K562 (cell line): ENCODE results near the gene KRTAP4-16. TPM values are rescaled to one million over a fixed set of nuclear protein-coding genes. Genes with fewer than 3 reads are reported as not detected.
A peak's percentile ranks its signal among the peaks of the same experiment; 100 is the strongest.

Experiments
- ATAC-seq: fragments of 200-7000 bp; cut with Tn5 transposase; 3 replicates; pipeline ENCODE4 v1.9.1; 2020; ENCODE audit warnings: moderate library complexity
- BruUV-seq: library from RNA; stranded (reverse); fragments of 400-500 nt; replicated peaks from 2 replicates; lab custom pipeline; 2021; lab: Mats Ljungman, UMichigan
- CTCF ChIA-PET: fragments of 300-600 bp; formaldehyde crosslinking; extraction: SDS; loops from one replicate; lab custom pipeline; 2021; ENCODE audit warnings: low intra/inter-chr PET ratio; lab: Yijun Ruan, JAX
- POLR2A ChIA-PET: fragments of 300-600, 350-650 bp; sonication (Branson Sonifier 250); formaldehyde crosslinking; extraction: SDS; loops from one replicate; lab custom pipeline; 2021; ENCODE audit warnings: antibody characterized with exemption, inconsistent platforms; lab: Yijun Ruan, JAX
- DNase-seq, 4 experiments: peaks; one replicate each; pipeline versions ENCODE4 v3.0.0 to v3.0.0-alpha.2; 2011 to 2018; ENCODE audit warnings: low spot score in 3 of 4, mixed read lengths in 3 of 4; ENCODE audit errors: extremely low read depth in 1 of 4
- FAIRE-seq: peaks from 2 replicates; lab custom pipeline; 2011; peaks lifted over from hg19 to GRCh38; lab: Jason Lieb, UNC
- H2AFZ ChIP-seq: 2 replicates; pipeline ENCODE4 v1.6.0; 2011; ENCODE audit warnings: low read depth, low read length, control low read depth, inconsistent platforms
- H3K27ac ChIP-seq: fragments of 200-600 bp; 3 replicates; pipeline ENCODE4 v1.8.0; 2011; ENCODE audit warnings: low read depth, mild to moderate bottlenecking, control low read depth, inconsistent platforms, low read length, moderate library complexity, mixed read lengths; ENCODE audit errors: extremely low read depth
- H3K27me3 ChIP-seq, 2 experiments: fragments of 300-600 bp in 1 of 2; 2 replicates in 1 of 2; 3 replicates in 1 of 2; pipeline versions ENCODE4 v1.6.0 to v1.8.0; 2011; ENCODE audit warnings: inconsistent platforms in 2 of 2, low read length in 2 of 2, mild to moderate bottlenecking in 1 of 2, mixed read lengths in 1 of 2, moderate library complexity in 1 of 2; ENCODE audit not compliant: control insufficient read depth in 2 of 2, insufficient read depth in 2 of 2
- H3K36me3 ChIP-seq: fragments of 300-600 bp; 3 replicates; pipeline ENCODE4 v1.8.0; 2011; ENCODE audit warnings: mild to moderate bottlenecking, low read length, inconsistent platforms; ENCODE audit not compliant: control insufficient read depth, insufficient read depth
- H3K4me1 ChIP-seq, 2 experiments: fragments of 200-600 bp in 1 of 2; replicated peaks in 1 of 2; 2 replicates in 1 of 2; 3 replicates in 1 of 2; pipeline versions ENCODE4 v1.5.1 to v1.8.0; 2011; ENCODE audit warnings: inconsistent platforms in 2 of 2, low read length in 2 of 2, mild to moderate bottlenecking in 1 of 2, mixed read lengths in 1 of 2, moderate library complexity in 1 of 2; ENCODE audit not compliant: control insufficient read depth in 2 of 2, insufficient read depth in 2 of 2
- H3K4me2 ChIP-seq: 2 replicates; pipeline ENCODE4 v1.6.1; 2011; ENCODE audit warnings: low read length, control low read depth, inconsistent platforms, mixed read lengths; ENCODE audit not compliant: insufficient read depth
- H3K4me3 ChIP-seq: fragments of 200-600 bp; sonication (generic), shearing (Covaris generic); 2 replicates; pipeline ENCODE4 v1.5.1; 2016; ENCODE audit warnings: control low read depth, inconsistent platforms
- H3K79me2 ChIP-seq: fragments of 200-600 bp; 3 replicates; pipeline ENCODE4 v1.8.0; 2011; ENCODE audit warnings: low read length, inconsistent platforms; ENCODE audit not compliant: control insufficient read depth, insufficient read depth
- H3K9ac ChIP-seq, 2 experiments: 2 replicates each; pipeline versions ENCODE4 v1.6.0 to v1.6.1; 2011; ENCODE audit warnings: low read depth in 2 of 2, low read length in 2 of 2, control low read depth in 1 of 2, inconsistent platforms in 1 of 2, mild to moderate bottlenecking in 1 of 2, mixed read lengths in 1 of 2; ENCODE audit not compliant: insufficient read depth in 1 of 2
- H3K9me1 ChIP-seq: one replicate; pipeline ENCODE4 v1.6.0; 2011; ENCODE audit warnings: inconsistent platforms, mild to moderate bottlenecking, low read length, moderate library complexity; ENCODE audit not compliant: control insufficient read depth, insufficient read depth
- H3K9me3 ChIP-seq: replicated peaks from 2 replicates; pipeline ENCODE4 v1.5.1; 2011; ENCODE audit warnings: low read depth, low read length, inconsistent platforms; ENCODE audit not compliant: control insufficient read depth, insufficient read depth
- H4K20me1 ChIP-seq: replicated peaks from 2 replicates; pipeline ENCODE4 v1.6.1; 2011; ENCODE audit warnings: low read length, inconsistent platforms, mixed read lengths; ENCODE audit not compliant: control insufficient read depth, insufficient read depth
- DACH1 ChIP-seq: fragments of 450-650 bp; IDR thresholded peaks from 2 replicates; pipeline ENCODE4 v1.6.1; 2018; ENCODE audit not compliant: partially characterized antibody
- E2F6 ChIP-seq, 2 experiments: IDR thresholded peaks; 2 replicates each; pipeline ENCODE4 v1.6.1; 2011; ENCODE audit warnings: borderline replicate concordance in 1 of 2, control low read depth in 1 of 2, low read depth in 1 of 2, low read length in 1 of 2, mild to moderate bottlenecking in 1 of 2, mixed read lengths in 1 of 2, moderate library complexity in 1 of 2; ENCODE audit not compliant: insufficient read depth in 1 of 2, insufficient read length in 1 of 2, poor library complexity in 1 of 2, severe bottlenecking in 1 of 2; ENCODE audit errors: extremely low read depth in 1 of 2
- ETV1 ChIP-seq: fragments of 450-650 bp; conservative IDR thresholded peaks from 2 replicates; pipeline ENCODE4 v1.6.1; 2016; ENCODE audit warnings: missing genetic modification characterization, control low read depth, low read depth, missing compliant biosample characterization
- GABPA ChIP-seq: fragments of 200-800 bp; sonication (Bioruptor generic); conservative IDR thresholded peaks from 2 replicates; pipeline ENCODE4 v1.6.1; 2016; ENCODE audit warnings: low read depth, missing genetic modification characterization, missing compliant biosample characterization
- MTA1 ChIP-seq: fragments of 450-650 bp; IDR thresholded peaks from 2 replicates; pipeline ENCODE4 v1.6.1; 2017; ENCODE audit warnings: borderline replicate concordance
- ZNF121 ChIP-seq: sonication (generic); formaldehyde crosslinking; conservative IDR thresholded peaks from 2 replicates; pipeline ENCODE4 v1.8.0; 2022; ENCODE audit warnings: missing genetic modification reagents
- ZNF589 ChIP-seq: fragments of 200-800 bp; sonication (Bioruptor generic); IDR thresholded peaks from 2 replicates; pipeline ENCODE4 v1.6.1; 2016; ENCODE audit warnings: low read depth, missing genetic modification characterization, missing compliant biosample characterization
- WGBS: fragments of 100-300 bp; shearing (Covaris generic); methylation state at CpG from one replicate; pipeline ENCODE4 v1.1.6; 2016; ENCODE audit warnings: low coverage, mixed read lengths; ENCODE audit not compliant: insufficient coverage; ENCODE audit errors: missing lambda C conversion rate; 5-methylcytosine and 5-hydroxymethylcytosine counted together
- in situ Hi-C: fragments of 300-500 bp; cut with MboI; formaldehyde crosslinking; loops from 4 replicates; pipeline ENCODE4 v1.15.0; 2018; ENCODE audit warnings: inconsistent platforms, mixed read lengths
- intact Hi-C: fragments of 100-400 bp; cut with micrococcal nuclease; formaldehyde crosslinking; loops from 2 replicates; pipeline ENCODE4 v1.14.2; 2022
- polyA plus RNA-seq, 8 experiments: library from polyadenylated mRNA; depleted of rRNA in 4 of 8; stranded (reverse) in 5 of 8; unstranded in 3 of 8; fragments of >200 nt; fragmentation: Nextera tagmentation in 2 of 8; fragmentation: Illumina TruSeq in 1 of 8; extraction: Ambion mirVana in 2 of 8; extraction: Trizol in 1 of 8; gene quantifications; 2 replicates each; pipeline versions ENCODE4 v1.2.1 to v1.2.3, GENCODE V29; 2011 to 2014; ENCODE audit warnings: inconsistent platforms in 1 of 8, missing spikeins in 1 of 8
- total RNA-seq, 7 experiments: library from RNA; depleted of rRNA in 6 of 7; stranded (reverse); fragments of >200 nt in 6 of 7; fragmentation: Illumina TruSeq in 2 of 7; extraction: Trizol in 2 of 7; gene quantifications; 2 replicates each; pipeline versions ENCODE4 v1.2.1 to v1.2.3, GENCODE V29; 2011 to 2021; ENCODE audit warnings: low replicate concordance in 1 of 7
- TF ChIP-seq, protein P1 (sequence below): fragments of 250-450 bp; sonication (Bioruptor Pico); IDR thresholded peaks from 2 replicates; pipeline ENCODE4 v1.5.0; 2021

KRTAP4-16 gene
- total and polyA plus RNA-seq, 9 of the 15 experiments (the other 6 are each of a cell fraction or from before 2014, with no cell fraction given) = not detected

DNA sequence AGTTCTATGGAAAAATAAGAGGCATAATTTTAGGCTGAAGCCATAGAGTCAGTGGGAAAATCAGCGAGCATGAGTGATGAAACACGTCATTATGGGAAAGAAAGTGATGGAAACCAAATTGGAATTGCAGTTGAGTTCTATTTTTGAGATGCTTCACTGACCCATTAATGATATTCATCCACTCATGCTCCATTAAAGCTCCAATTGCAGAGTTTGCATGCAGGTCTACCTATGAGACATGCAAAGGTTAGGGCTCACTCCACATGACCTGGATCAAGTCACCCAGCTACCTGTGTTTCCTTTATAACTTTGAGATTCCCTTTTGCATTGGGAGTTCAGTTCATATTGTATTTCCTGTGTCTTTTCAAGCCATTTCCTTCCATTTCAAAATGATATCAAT is 28.3 kb downstream of the KRTAP4-16 start (continued):
- TF ChIP-seq E2F6 (IDR thresholded peaks at IDR 0.05; ENCODE audit: borderline replicate concordance in 1 of 2, extremely low read depth in 1 of 2, insufficient read depth in 1 of 2, insufficient read length in 1 of 2, low read depth in 1 of 2, low read length in 1 of 2, poor library complexity in 1 of 2, severe bottlenecking in 1 of 2) (no peak), ZNF589 (no peak), ZNF121 (CRISPR knock-in tag) (no peak), DACH1 (no peak), MTA1 (no peak)

GRCh38 chr17:41071606-41072360 is 30.2 kb downstream of the KRTAP4-16 start:
- WGBS = 5% methylated on average over 5 of the region's 5 CpGs
- intact Hi-C loops = no loop called here
- DNase-seq = no peak
- TF ChIP-seq, protein P1, sequence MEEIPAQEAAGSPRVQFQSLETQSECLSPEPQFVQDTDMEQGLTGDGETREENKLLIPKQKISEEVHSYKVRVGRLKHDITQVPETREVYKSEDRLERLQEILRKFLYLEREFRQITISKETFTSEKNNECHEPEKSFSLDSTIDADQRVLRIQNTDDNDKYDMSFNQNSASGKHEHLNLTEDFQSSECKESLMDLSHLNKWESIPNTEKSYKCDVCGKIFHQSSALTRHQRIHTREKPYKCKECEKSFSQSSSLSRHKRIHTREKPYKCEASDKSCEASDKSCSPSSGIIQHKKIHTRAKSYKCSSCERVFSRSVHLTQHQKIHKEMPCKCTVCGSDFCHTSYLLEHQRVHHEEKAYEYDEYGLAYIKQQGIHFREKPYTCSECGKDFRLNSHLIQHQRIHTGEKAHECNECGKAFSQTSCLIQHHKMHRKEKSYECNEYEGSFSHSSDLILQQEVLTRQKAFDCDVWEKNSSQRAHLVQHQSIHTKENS = no peak
- TF ChIP-seq GABPA (peak; percentile 58), ETV1 (tag) (peak; percentile 40; the same call in 1 of the 2 replicates)
- TF ChIP-seq, all 486 proteins: peak for 2
- Histone ChIP-seq H2AFZ (no peak overlapping the region), H3K4me3 (no peak overlapping the region), H3K27me3 (no peaks in the 10 kb centered on the region; a peak in 1 of 5 replicates), H3K4me1 (peaks cover 0 to under 1% of the 10 kb centered on the region in 2 experiments; a peak in 1 of 5 replicates), H3K27ac (no peak overlapping the region), H3K9ac (no peak overlapping the region), H3K79me2 (no peaks in the 10 kb centered on the region), H3K9me3 (no peaks in the 10 kb centered on the region), H4K20me1 (no peaks in the 10 kb centered on the region), H3K9me1 (no peaks in the 10 kb centered on the region), H3K4me2 (no peak overlapping the region), H3K36me3 (no peaks in the 10 kb centered on the region)
- ChIA-PET CTCF (no interaction called here), POLR2A (interaction anchor here (0.6 to 0.8 kb wide), 3 partner anchors 34 to 366 kb away, joined by 3 to 4 read pairs (median 3); no protein-coding TSS in a partner anchor)
- no peak for ATAC-seq
- no TSS peak for BruUV-seq
- in situ Hi-C loops = no loop called here
- no peak for FAIRE-seq
